ENCODE data around the gene ATAD5.
"Not testable (repeated sequence)": the region's sequence is repeated elsewhere in the genome, so short reads cannot be mapped to it uniquely, and the experiment has no call there.

Gene ATAD5

GRCh38 chr17:30824356-30825145 lies 7.2 kb upstream of the ATAD5 start, which contains the start of gene CRLF3:
Gene CRLF3 (minus strand): TSS chr17:30824692. CDS start chr17:30824651, 41 bp downstream.
- DNase-seq, result peak; percentile 79

GRCh38 chr17:30827082-30827481 lies 4.7 kb upstream of the ATAD5 start:
- DNase-seq, result no peak

- no peak for DNase-seq
These were observed 2.7 kb upstream of the ATAD5 start for GRCh38 chr17:30829022-30829421.

GRCh38 chr17:30831257-30831656 lies 509 bp upstream of the ATAD5 start:
- DNase-seq, result no peak

GRCh38 chr17:30832438-30833124 lies 815 bp downstream of the ATAD5 start:
- DNase-seq, result no peak

GRCh38 chr17:30838202-30838807 lies 6.5 kb downstream of the ATAD5 start:
- no peak for DNase-seq

- DNase-seq, result no peak
These were observed 9.0 kb downstream of the ATAD5 start for GRCh38 chr17:30840771-30841170.

- no peak for DNase-seq
These were observed 16.3 kb downstream of the ATAD5 start for GRCh38 chr17:30848021-30848420.

GRCh38 chr17:30854146-30854545 lies 22.4 kb downstream of the ATAD5 start:
- DNase-seq, result no peak

- no peak for DNase-seq
These were observed 26.9 kb downstream of the ATAD5 start for GRCh38 chr17:30858556-30859250.

GRCh38 chr17:30864636-30865035 lies 32.9 kb downstream of the ATAD5 start:
- DNase-seq, result no peak

- no peak for DNase-seq
These were observed 37.2 kb downstream of the ATAD5 start for GRCh38 chr17:30869005-30869404.

- no peak for DNase-seq
These were observed 54.4 kb downstream of the ATAD5 start for GRCh38 chr17:30886187-30886586.

GRCh38 chr17:30894236-30894635 lies 62.5 kb downstream of the ATAD5 start:
- no peak for DNase-seq

- DNase-seq, result no peak
These were observed 65.5 kb downstream of the ATAD5 start for GRCh38 chr17:30897311-30897710.

GRCh38 chr17:30905742-30906100 lies 74.0 kb downstream of the ATAD5 start:
- DNase-seq, result no peak

- DNase-seq, result peak; percentile 57
These were observed 74.5 kb downstream of the ATAD5 start, which contains the start of gene TEFM for GRCh38 chr17:30906101-30906911. Gene TEFM (minus strand): TSS chr17:30906238. CDS start chr17:30906198, 40 bp downstream.

GRCh38 chr17:30908717-30909420 lies 77.1 kb downstream of the ATAD5 start:
- DNase-seq, result no peak

- not testable (repeated sequence) for DNase-seq
These were observed 78.4 kb downstream of the ATAD5 start for GRCh38 chr17:30910151-30910550.

- DNase-seq, result no peak
These were observed 82.2 kb downstream of the ATAD5 start for GRCh38 chr17:30913955-30914354.

GRCh38 chr17:30915833-30916611 lies 84.3 kb downstream of the ATAD5 start:
- no peak for DNase-seq

Measured in NCI-H446 treated with DMSO at 0.1 percent for 48 hours (cell line).